Muscle layer of colon (tissue), 2 donors: ENCODE data around the gene ANKRD44.
"Not testable (repeated sequence)": the region's sequence is repeated elsewhere in the genome, so short reads cannot be mapped to it uniquely, and the experiment has no call there.

Source experiments
- H3K27ac ChIP-seq: one replicate; pipeline ENCODE4 v1.7.0; 2013; ENCODE audit warnings: low read depth, mild to moderate bottlenecking, low read length, moderate library complexity
- H3K27me3 ChIP-seq, 2 donors: one replicate each; pipeline ENCODE4 v1.7.0; 2013; ENCODE audit warnings: low read length in 2 of 2, mild to moderate bottlenecking in 2 of 2; ENCODE audit not compliant: insufficient read depth in 2 of 2, control insufficient read depth in 1 of 2
- H3K36me3 ChIP-seq: one replicate; pipeline ENCODE4 v1.7.0; 2013; ENCODE audit warnings: mild to moderate bottlenecking, low read length; ENCODE audit not compliant: insufficient read depth
- H3K4me1 ChIP-seq: one replicate; pipeline ENCODE4 v1.7.0; 2013; ENCODE audit warnings: mild to moderate bottlenecking, low read length; ENCODE audit not compliant: insufficient read depth
- H3K4me3 ChIP-seq, 2 donors: one replicate each; pipeline ENCODE4 v1.7.0; 2013; ENCODE audit warnings: low read length in 2 of 2, low read depth in 1 of 2, mild to moderate bottlenecking in 1 of 2, moderate library complexity in 1 of 2
- H3K9ac ChIP-seq: one replicate; pipeline ENCODE4 v1.7.0; 2013; ENCODE audit warnings: low read length
- H3K9me3 ChIP-seq: one replicate; pipeline ENCODE4 v1.7.0; 2013; ENCODE audit warnings: mild to moderate bottlenecking, low read length
- donor health status: abdominal sarcoma.
- donor health status: Adenocarcinoma of cecum.

ANKRD44 gene

DNA sequence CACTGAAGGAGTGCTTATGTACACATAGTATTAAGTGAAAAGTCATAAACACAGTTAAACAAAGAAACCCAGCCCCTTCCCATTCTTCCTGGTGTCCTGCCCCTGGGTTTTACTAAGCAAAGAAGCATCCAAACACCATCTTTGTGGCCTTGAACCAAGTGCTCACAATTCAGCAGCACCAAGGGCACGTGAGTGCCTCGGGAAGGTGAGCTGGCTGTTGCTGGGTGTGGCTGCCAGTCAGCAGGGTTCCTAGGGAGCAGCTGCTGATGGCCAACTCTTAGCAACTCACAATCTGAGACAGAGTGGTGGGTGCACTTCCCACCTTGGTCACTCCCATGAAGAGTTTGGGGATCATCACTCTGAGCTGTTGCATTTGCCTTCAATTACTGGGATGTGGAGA, 286.4 kb downstream of the ANKRD44 start:
- Histone ChIP-seq H3K36me3 (peaks cover under 1% of the 10 kb centered on the region), H3K27ac (no peak overlapping the region), H3K9ac (no peak overlapping the region), H3K4me3 (no peak overlapping the region), H3K27me3 (no peaks in the 10 kb centered on the region), H3K4me1 (no peaks in the 10 kb centered on the region), H3K9me3 (no peaks in the 10 kb centered on the region)

DNA sequence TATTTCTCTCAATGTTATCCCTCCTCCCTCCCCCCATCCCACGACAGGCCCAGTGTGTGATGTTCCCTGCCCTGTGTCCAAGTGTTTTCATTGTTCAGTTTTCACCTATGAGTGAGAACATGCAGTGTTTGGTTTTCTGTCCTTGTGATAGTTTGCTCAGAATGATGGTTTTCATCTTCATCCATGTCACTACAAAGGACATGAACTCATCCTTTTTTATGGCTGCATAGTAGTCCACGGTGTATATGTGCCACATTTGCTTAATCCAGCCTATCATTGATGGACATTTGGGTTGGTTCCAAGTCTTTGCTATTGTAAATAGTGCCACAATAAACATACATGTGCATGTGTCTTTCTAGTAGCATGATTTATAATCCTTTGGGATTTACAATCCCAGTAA, 289.7 kb downstream of the ANKRD44 start:
- H3K9ac ChIP-seq, H3K9me3 ChIP-seq, H3K4me1 ChIP-seq, H3K27ac ChIP-seq, H3K36me3 ChIP-seq, H3K4me3 ChIP-seq, H3K27me3 ChIP-seq: not testable (repeated sequence)

DNA sequence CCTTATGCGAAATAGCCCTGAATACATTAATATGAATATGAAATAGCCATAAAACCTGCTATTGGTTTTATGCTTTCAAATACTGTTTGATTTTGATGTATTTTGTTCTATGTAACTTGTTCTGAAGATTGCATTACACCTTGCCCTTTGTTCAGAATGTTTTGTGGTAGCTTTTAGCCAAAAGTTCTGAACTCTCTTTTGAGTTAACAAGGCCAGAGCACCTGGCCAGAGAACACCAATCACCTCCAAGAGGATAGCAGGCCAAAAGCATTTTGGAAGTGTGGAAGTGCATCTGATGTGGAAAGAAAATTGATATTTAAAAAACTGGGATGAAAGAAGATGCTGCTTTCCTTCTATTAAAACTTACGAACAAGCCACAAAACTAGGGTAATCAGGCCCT, 297.5 kb downstream of the ANKRD44 start:
- Histone ChIP-seq H3K9ac (no peak overlapping the region), H3K36me3 (no peaks in the 10 kb centered on the region), H3K4me3 (no peak overlapping the region), H3K9me3 (no peaks in the 10 kb centered on the region), H3K27ac (no peak overlapping the region), H3K27me3 (no peaks in the 10 kb centered on the region), H3K4me1 (no peaks in the 10 kb centered on the region)

DNA sequence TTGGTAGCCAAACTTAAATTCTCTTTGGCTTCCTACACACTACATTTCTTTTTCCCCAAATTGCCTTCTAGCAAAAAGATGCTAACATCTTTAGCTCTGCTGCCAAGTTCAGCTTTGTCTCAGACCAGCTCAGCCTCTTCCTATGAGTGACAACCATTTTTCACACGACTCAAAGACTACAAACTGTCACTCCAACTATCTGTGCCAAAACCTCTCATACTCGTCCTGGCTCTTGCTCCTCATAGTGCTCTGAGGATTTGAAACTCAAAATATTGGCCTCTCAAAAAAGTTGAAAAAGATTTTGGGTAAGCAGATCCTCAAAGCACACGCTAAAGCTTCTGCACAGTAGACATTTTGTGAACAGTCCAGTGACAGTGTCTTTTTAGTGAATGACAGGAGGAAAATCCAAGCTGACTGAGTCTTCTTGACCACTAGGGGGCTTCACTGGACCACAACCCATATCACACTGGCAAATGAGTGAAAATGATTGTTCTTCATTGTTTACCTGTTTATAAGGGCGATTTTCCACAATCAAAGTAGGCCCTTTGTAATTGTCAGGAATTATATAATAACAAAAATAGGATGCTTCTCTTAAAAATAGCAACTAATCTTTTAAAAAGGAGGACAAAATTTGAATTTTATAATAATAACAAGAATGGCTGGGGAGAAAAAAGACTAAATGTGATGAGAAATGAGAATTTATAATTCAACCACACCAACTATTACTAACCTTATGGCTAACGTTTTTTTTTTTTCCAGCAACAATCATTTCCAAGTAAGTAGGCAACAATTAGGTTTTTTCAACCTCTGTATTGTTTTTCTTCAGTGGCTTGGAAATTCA, 298.6 kb downstream of the ANKRD44 start:
- Histone ChIP-seq H3K9ac (no peak overlapping the region), H3K4me1 (no peaks in the 10 kb centered on the region), H3K4me3 (no peak overlapping the region), H3K36me3 (no peaks in the 10 kb centered on the region), H3K9me3 (no peaks in the 10 kb centered on the region), H3K27ac (no peak overlapping the region), H3K27me3 (no peaks in the 10 kb centered on the region)

DNA sequence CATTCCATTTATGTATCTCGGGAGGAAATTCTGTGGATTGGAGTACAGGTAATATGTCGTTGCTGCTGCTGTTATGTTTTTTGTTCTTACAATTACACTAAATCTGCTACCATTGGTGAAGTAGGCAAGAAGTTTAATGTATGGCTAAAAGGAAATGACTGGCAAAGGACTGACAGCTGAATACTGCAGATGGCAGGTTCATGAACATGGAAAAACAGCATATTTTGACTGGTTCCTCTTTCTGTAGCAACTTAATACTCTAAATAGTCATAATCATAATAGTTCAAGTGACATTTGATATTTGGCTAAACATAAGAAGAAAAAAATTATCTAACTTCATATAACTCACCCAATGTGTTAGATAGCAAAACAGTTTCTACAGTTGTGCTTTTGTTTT, 299.6 kb downstream of the ANKRD44 start:
- Histone ChIP-seq H3K9me3 (no peaks in the 10 kb centered on the region), H3K9ac (no peak overlapping the region), H3K4me1 (no peaks in the 10 kb centered on the region), H3K4me3 (no peak overlapping the region), H3K27me3 (no peaks in the 10 kb centered on the region), H3K27ac (no peak overlapping the region), H3K36me3 (peaks cover 1% of the 10 kb centered on the region)

DNA sequence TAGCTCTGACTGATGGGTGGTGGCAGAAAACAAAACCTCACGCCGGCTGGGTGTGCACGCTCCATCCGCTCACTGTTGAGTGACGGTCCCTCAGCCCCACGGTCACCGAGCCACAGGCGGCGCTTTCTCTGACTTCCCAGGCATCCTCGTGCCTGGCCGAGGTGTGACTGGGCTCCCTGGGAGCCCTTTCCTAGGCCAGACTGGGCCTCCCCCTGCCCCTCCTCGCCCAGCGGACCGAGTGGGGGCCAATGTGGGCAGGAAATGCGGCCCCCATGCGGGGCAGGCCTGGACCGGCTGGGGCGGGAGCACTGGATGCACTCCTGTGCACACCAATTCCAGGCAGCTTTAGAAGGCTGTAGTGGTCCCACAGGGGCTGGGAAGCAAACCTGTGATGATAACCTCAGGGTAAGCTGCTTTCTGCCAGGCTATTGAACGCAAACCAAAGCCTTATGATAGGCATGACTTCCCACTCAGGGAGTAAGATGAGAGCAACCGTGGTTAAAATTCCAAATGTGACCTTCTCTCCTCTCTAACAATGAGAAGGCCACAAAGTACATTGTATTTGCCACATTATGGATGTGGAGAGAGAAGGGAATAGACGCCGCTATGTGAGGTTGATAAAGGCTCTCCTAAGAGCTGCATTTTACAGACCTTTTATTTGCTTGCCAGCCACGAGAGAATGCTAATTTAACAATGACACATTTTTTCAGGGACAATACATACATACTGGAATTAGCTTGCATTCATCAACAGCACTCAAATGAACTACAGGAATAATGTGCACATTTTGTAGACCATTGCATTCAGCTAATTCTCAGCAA, 300.2 kb downstream of the ANKRD44 start:
- Histone ChIP-seq H3K9ac (no peak overlapping the region), H3K27me3 (no peaks in the 10 kb centered on the region), H3K4me1 (no peaks in the 10 kb centered on the region), H3K36me3 (peaks cover 6% of the 10 kb centered on the region), H3K9me3 (no peaks in the 10 kb centered on the region), H3K4me3 (no peak overlapping the region), H3K27ac (no peak overlapping the region)

DNA sequence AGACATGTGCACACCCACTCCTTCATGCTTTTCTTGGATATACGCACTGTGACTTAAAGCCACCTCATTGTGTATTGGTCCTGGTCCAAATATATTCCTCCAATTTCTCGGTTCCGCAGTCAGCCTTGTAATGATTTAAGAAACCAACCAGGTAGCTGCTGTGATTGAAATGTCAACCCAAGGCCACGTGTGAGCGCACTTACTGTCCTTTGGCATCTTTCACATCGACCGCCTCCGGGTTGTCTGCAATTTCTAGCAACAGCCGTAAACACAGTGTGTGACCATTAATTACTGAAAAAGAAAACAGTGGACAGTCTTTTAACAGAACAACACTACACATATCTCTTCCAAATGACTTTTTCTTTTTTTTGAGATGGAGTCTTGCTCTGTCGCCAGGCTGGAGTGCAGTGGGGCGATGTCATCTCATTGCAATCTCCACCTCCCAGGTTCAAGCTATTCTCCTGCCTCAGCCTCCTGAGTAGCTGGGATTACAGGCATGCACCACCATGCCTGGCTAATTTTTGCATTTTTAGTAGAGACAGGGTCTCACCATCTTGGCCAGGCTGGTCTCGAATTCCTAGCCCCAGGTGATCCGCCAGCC, 301.7 kb downstream of the ANKRD44 start:
- H3K27me3 ChIP-seq, H3K4me1 ChIP-seq, H3K9ac ChIP-seq, H3K36me3 ChIP-seq, H3K4me3 ChIP-seq, H3K9me3 ChIP-seq, H3K27ac ChIP-seq: not testable (repeated sequence)

DNA sequence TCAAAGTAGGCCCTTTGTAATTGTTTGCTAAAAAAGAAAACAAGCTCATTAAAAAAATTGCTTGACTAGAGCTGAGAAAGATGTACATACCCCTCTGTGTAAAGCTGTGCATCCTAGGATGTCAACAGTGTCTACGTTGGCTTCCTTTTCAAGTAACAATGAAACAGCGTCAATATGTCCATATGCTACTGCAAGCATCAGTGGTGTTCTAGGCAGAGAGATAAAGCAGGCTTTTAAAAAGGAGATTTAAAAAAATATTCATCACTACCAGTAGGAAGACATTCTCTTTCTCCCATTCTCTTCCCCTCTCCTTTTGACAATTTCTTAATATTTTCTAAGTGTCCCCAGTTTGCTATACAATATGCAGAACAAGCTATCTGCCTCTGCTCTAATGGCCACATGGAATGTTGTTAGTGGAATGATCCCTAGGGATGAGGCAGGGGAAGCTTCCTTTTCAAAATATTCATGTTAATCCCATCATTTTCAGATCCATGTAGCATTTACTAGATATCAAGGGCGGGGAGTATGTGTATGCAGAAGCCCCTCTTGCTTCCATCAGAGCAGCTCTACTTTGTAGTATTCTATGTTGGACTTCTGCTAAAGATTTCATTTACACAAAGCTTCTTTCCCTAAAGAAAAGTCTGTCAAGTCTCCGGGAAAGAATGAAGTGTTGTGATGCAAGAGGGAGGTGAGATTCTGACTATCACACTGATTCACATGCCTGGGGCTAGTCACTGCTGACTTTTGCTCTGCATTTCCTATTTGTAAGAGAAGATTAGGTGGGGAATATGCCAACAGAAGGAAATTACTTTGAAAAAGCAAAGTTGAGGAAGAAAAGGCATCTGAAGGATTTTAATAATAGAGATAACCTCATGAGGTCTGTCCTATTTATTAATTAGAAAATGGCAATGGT, 302.6 kb downstream of the ANKRD44 start:
- Histone ChIP-seq H3K4me3 (no peak overlapping the region), H3K9ac (no peak overlapping the region), H3K36me3 (peaks cover 6% of the 10 kb centered on the region), H3K4me1 (no peaks in the 10 kb centered on the region), H3K27ac (no peak overlapping the region), H3K27me3 (no peaks in the 10 kb centered on the region), H3K9me3 (no peaks in the 10 kb centered on the region)

DNA sequence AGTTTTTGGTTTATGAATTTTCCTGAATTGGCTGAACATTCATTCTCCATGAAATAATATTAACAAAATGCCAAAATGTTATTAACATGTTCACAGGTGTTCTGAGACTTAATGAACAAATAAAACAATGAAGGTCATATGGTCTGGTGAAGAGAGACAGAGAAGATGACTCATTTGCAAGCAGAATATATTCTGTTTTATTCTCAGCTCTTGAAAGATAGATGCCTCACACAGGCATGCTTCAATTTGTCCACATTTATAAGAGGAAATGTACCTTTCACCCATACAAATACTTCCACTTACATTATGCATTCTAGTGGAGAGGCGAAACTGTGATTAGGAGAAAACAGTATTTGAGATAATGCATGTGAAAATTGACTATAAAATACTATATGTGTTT, 308.7 kb downstream of the ANKRD44 start:
- no peaks in the 10 kb centered on the region for H3K27me3 ChIP-seq
- H3K36me3 ChIP-seq: peaks cover 22% of the 10 kb centered on the region
- H3K4me1 ChIP-seq: no peaks in the 10 kb centered on the region
- H3K9me3 ChIP-seq: no peaks in the 10 kb centered on the region
- no peak overlapping the region for H3K27ac ChIP-seq
- H3K4me3 ChIP-seq: no peak overlapping the region
- H3K9ac ChIP-seq: no peak overlapping the region

DNA sequence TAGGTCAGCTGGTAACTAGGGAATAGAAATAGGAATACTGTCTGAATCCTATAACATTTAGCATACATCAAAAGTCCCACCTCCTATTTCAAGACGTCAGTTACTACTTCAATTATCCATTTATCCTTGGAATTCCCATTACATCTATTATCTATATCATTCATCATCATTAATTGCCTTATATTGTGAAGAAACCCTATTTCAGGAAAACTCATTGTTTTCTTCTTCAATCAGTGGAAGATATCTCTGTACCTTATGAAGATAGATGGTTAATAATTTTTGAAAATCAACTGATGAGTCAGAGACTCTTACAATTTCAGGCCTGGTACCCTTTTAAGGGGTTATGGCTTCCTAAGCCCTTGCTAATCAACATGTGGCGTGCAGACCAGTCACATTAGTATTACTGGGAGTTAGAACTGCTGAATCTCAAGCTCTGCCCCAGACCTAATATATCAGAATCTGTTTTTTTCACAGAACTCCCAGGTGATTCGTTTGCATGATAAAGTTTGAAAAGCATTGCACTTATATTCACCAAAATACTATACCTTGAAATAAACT, 314.7 kb downstream of the ANKRD44 start:
- Histone ChIP-seq H3K9me3 (no peaks in the 10 kb centered on the region), H3K36me3 (peaks cover 19% of the 10 kb centered on the region), H3K4me1 (no peaks in the 10 kb centered on the region), H3K27me3 (no peaks in the 10 kb centered on the region), H3K27ac (no peak overlapping the region), H3K9ac (no peak overlapping the region), H3K4me3 (no peak overlapping the region)
